Endometrial microvascular endothelial cells (primary cell): ENCODE results near the gene GRHPR. TPM values are rescaled to one million over a fixed set of nuclear protein-coding genes. Genes with fewer than 3 reads are reported as not detected.

Experiments used
- in situ Hi-C: cut with HindIII; loops from 2 replicates; pipeline ENCODE4 v1.10.0; 2017; ENCODE audit warnings: low sequenced_read_pairs, low pct_unique_long_range_greater_than_20kb; ENCODE audit errors: inconsistent ontology term
- total RNA-seq: library from RNA; depleted of rRNA; stranded (reverse); fragments of >200 nt; gene quantifications from one replicate; pipeline ENCODE4 v1.2.3, GENCODE V29; 2015; ENCODE audit errors: inconsistent ontology term

Gene GRHPR
- total RNA-seq, 1 donor from 2014 or later = 208 TPM

DNA sequence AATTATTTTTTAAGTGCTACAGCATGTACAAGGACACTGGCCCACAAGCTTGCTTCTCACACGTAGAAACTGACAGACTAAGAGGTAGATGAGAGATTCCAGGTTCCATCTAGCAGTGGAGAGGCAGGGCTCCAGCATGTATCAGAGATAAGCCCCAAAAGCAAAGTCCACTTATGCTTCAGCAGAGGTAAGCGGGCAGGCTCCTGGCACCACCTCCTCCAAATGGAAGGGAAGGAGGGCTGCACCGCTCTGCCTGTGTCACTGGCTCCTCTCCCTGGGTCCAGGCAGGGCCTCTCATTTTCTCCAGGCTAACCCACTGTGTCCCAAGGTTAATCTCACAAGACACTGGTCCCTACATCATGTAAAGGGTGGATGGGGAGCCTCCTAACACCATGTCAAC lies 15.9 kb downstream of the GRHPR start:
- in situ Hi-C loops = no loop called here

DNA sequence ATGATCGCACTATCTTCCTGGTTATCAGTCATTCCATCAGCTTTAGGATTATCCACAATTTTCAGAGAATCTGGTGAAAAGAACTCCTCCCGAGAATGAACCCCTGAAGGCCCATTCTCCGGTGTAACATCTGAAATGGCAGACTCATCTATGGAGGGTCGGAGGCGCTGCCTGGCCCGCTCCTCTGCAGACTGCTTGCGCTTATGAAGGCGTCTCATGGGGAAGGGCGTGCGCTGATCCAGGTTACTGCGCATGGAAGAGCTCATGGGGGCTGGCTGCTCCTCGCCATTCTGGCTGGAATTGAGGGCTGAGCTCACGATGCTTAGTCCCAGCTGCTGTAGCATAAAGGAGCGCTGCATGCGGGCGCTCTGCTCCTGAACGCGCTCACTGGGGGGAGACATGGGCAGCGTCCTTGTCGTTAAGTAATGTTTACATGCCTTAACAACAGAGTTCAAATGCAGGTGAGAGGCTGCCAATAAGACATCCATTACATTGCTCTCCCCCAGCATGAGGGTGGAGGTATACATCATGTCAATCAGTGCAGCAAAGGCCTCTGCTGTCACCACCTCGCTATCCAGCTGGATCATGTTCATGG lies 19.4 kb downstream of the GRHPR start:
- in situ Hi-C loops = no loop called here

DNA sequence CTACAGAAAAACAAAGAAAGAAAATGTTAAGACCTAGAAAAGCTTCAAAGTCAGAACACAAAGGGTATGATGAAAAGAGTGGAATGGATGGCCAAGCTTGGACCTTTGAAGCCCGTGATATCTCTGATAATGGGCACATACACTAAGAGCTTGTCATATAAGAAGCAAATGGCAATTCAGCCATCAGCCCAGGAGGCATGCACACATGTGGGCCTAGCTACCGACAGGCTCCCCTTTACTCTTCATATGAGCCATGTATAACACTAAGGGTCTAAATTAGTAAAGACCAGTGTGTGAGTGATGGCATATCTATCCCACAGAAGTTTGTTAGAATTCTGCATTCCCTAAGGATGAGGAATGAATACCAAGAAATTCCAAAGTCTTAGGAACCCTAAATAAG lies 20.1 kb downstream of the GRHPR start:
- in situ Hi-C loops = no loop called here

GRCh38 chr9:37443566-37443965 lies 21.1 kb downstream of the GRHPR start:
- in situ Hi-C loops = no loop called here

- in situ Hi-C loops = no loop called here
Observed at GRCh38 chr9:37444890-37445289, 22.4 kb downstream of the GRHPR start.

GRCh38 chr9:37445832-37446231 lies 23.3 kb downstream of the GRHPR start:
- in situ Hi-C loops = no loop called here

DNA sequence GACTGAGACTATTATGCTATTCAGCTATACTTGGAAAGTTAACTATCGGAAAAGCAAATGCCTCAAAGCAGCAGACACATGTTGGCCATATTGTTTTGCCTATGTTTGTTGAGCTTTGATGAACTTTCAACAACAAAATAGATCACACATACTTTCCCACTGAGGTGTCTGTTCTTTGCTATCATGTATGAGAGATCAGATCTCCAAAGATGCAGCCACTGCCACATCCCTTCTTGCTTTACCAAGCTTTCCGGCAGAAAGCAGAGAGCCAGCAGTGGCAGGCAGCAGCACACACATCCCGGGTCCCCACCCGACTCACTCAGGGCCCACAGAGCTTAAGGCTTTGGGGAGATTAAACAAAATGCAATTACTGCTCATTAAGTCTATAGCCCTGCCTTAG lies 23.9 kb downstream of the GRHPR start:
- in situ Hi-C loops = no loop called here

GRCh38 chr9:37447111-37447510 lies 24.6 kb downstream of the GRHPR start:
- in situ Hi-C loops = no loop called here

- in situ Hi-C loops = no loop called here
Observed at GRCh38 chr9:37449862-37450632, 27.6 kb downstream of the GRHPR start.

DNA sequence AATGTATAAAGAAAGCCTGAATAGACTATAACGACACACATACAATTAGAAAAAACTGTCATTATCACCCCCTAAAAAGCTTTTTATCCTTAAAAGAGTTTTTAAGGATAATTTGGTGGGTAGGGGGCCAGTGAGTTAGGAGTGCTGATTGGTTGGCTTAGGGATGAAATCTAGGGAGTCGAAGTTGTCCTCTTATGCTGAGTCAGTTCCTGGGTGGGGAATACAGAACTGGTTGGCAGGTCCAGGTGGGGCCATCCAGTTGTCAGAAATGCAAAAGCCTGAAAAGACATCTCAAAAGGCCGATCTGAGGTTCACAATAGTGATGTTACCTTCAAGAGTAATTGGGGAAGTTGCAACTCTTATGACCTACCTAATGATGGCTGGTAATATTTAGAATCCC lies 29.1 kb downstream of the GRHPR start:
- in situ Hi-C loops = no loop called here

GRCh38 chr9:37452611-37453010 lies 30.1 kb downstream of the GRHPR start:
- in situ Hi-C loops = no loop called here

- in situ Hi-C loops = no loop called here
Observed at GRCh38 chr9:37453827-37454226, 31.3 kb downstream of the GRHPR start.

- in situ Hi-C loops = no loop called here
Observed at GRCh38 chr9:37454238-37454637, 31.7 kb downstream of the GRHPR start.

GRCh38 chr9:37455884-37456647 lies 33.6 kb downstream of the GRHPR start:
- in situ Hi-C loops = no loop called here

DNA sequence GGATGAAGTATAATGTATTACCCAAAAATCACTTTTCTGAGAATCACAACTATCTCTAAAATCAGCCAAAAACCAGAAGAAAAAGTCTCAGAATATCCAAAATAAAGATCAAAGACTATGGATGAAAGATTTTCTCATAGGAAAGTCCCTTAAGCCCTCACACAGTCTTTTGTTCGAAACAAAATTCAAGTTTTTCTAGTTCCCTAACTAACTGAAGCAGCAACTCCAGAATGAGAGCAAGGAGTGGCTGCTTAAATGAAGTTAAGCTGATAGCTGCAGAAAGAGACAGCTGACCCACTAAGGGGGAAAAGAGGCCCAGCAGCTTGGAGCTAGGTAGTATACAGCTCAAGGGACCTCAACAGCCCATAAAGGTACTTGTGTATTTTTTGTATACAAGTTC lies 34.3 kb downstream of the GRHPR start:
- in situ Hi-C loops = no loop called here

GRCh38 chr9:37464006-37464405 lies 41.5 kb downstream of the GRHPR start:
- in situ Hi-C loops = no loop called here

DNA sequence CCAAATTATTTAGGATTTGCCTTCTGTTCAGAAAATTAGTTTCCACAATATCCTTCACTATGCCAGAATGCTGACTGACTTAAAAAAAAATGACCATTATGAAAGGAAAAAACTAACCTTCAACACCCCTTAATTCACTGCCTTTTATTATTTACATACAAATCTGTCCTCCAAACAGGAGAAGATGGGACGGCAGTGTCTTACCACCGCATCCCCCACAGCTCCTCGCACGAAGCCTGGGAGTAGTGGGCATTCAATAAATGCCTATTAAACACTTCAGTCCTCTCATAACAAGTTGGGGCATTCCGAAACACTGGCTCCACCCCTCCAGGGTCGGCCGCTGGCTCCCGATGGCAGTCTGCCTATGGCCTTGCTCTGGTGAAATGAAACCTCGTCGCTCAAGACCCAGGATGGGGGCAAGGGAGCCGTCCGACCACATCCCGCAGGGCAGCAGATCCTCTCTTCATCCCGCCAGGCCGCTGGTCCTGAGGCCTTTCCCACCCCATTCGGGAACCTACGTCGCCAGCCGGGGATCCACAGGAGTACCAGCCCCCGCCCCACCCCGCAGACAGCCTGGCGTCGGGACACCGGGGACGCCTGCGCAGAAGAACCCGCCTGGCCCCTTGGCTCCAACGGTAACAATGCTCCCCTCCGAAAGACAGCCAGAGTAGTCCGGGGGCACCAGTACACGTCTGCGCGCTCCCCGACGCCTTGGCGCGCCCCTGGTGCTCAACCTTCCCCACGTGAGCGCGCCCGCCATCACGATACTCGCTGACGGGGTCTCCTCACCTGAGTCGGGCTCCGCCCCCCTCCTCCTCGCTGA lies 42.1 kb downstream of the GRHPR start:
- in situ Hi-C loops = no loop called here

DNA sequence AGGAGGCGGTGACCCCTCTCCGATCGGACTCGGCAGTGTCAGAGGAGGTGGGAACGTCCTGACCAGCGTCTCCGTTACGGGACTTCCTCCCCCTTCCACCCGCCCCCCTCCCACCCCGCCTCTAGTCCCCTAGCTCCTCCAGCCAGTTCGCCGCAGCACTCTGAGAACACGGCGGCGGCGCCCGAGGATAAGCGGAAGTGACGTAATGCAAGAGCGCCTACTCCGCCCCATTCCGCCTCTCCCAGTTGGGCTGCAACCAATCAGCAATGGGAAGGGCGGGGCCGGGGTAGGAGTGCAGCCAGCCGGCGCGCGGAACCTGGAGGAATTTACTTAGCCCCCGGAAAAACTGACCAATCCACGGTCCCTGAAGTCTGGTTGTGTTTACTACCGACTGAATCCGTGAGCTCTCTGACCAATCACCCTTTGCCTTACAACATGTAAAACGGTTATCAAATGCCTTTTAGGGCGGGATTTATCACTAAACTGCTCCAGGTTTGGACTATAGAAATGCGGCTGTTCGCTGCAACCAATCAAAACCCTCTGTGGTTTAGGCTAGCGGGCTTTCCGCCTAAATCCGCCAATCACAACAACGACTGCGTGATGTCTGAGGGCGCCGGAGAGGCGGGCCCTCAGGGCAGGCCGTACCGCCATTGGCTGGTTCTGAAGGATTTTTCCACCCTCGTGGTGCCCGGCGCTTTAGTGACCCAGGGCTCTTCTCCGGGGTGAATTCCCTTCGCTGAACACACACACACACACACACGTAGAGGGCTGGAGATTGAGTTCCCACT lies 42.9 kb downstream of the GRHPR start, which contains the start of gene ZBTB5:
Gene ZBTB5, minus strand, starts transcription at position 202 of the 788 bp plus-strand sequence. CDS start 22,899 bp downstream, outside the sequence.
- in situ Hi-C loops = no loop called here
